H9 (cell line): ENCODE measurements around the gene TBXA2R. TPM values are rescaled to one million over a fixed set of nuclear protein-coding genes. Genes with fewer than 3 reads are reported as not detected.

ENCODE experiments used
- DNase-seq: peaks from one replicate; pipeline ENCODE4 v3.0.0-alpha.2; 2017
- H2AFZ ChIP-seq: one replicate; pipeline ENCODE4 v1.6.1; 2013; ENCODE audit warnings: mild to moderate bottlenecking, low read length, control low read depth, moderate library complexity
- H2AK5ac ChIP-seq: 2 replicates; pipeline ENCODE4 v1.6.1; 2013; ENCODE audit warnings: low read length, control low read depth, mixed read lengths; ENCODE audit not compliant: insufficient read length
- H2BK120ac ChIP-seq: one replicate; pipeline ENCODE4 v1.6.1; 2013; ENCODE audit warnings: low read depth, mild to moderate bottlenecking, low read length, control low read depth, inconsistent platforms; ENCODE audit not compliant: poor library complexity, severe bottlenecking
- H2BK12ac ChIP-seq: 2 replicates; pipeline ENCODE4 v1.6.1; 2013; ENCODE audit warnings: low read length, control low read depth, mixed read lengths, low read depth; ENCODE audit not compliant: insufficient read length
- H2BK15ac ChIP-seq: 2 replicates; pipeline ENCODE4 v1.6.1; 2013; ENCODE audit warnings: low read depth, low read length, control low read depth
- H2BK20ac ChIP-seq: one replicate; pipeline ENCODE4 v1.6.1; 2013; ENCODE audit warnings: low read depth, mild to moderate bottlenecking, low read length, control low read depth, inconsistent platforms; ENCODE audit not compliant: poor library complexity, severe bottlenecking
- H2BK5ac ChIP-seq: 2 replicates; pipeline ENCODE4 v1.6.1; 2013; ENCODE audit warnings: low read length, control low read depth, mixed read lengths; ENCODE audit not compliant: insufficient read length
- H3K14ac ChIP-seq: 2 replicates; pipeline ENCODE4 v1.6.1; 2013; ENCODE audit warnings: low read length, control low read depth; ENCODE audit not compliant: insufficient read depth
- H3K18ac ChIP-seq: 2 replicates; pipeline ENCODE4 v1.6.1; 2013; ENCODE audit warnings: low read depth, mild to moderate bottlenecking, mixed read lengths, low read length, control low read depth; ENCODE audit not compliant: insufficient read length
- H3K23ac ChIP-seq: 2 replicates; pipeline ENCODE4 v1.6.1; 2013; ENCODE audit warnings: low read length, control low read depth, mixed read lengths, low read depth; ENCODE audit not compliant: insufficient read length
- H3K23me2 ChIP-seq: 2 replicates; pipeline ENCODE4 v1.6.1; 2013; ENCODE audit warnings: low read depth, mild to moderate bottlenecking, mixed read lengths, low read length, control low read depth; ENCODE audit not compliant: insufficient read length, poor library complexity, severe bottlenecking
- H3K27ac ChIP-seq: 2 replicates; pipeline ENCODE4 v1.5.1; 2013; ENCODE audit warnings: low read length, control low read depth, mixed read lengths, low read depth; ENCODE audit not compliant: insufficient read length
- H3K27me3 ChIP-seq: 2 replicates; pipeline ENCODE4 v1.6.1; 2013; ENCODE audit warnings: low read length, control low read depth, inconsistent platforms; ENCODE audit not compliant: insufficient read depth
- H3K4ac ChIP-seq: 2 replicates; pipeline ENCODE4 v1.6.1; 2013; ENCODE audit warnings: low read depth, mild to moderate bottlenecking, control low read depth, inconsistent platforms, low read length, moderate library complexity
- H3K4me1 ChIP-seq: 2 replicates; pipeline ENCODE4 v1.6.1; 2013; ENCODE audit warnings: low read length, control low read depth, inconsistent platforms; ENCODE audit not compliant: insufficient read depth
- H3K4me2 ChIP-seq: 2 replicates; pipeline ENCODE4 v1.6.1; 2013; ENCODE audit warnings: low read length, control low read depth, mixed read lengths; ENCODE audit not compliant: insufficient read length, insufficient read depth
- H3K56ac ChIP-seq: 2 replicates; pipeline ENCODE4 v1.6.1; 2013; ENCODE audit warnings: low read depth, mild to moderate bottlenecking, mixed read lengths, low read length, control low read depth; ENCODE audit not compliant: insufficient read length
- H3K79me1 ChIP-seq: 2 replicates; pipeline ENCODE4 v1.6.1; 2013; ENCODE audit warnings: low read depth, mild to moderate bottlenecking, moderate library complexity, low read length, control low read depth, inconsistent platforms; ENCODE audit not compliant: insufficient read depth, poor library complexity, severe bottlenecking
- H3K79me2 ChIP-seq: 2 replicates; pipeline ENCODE4 v1.6.1; 2013; ENCODE audit warnings: low read length, control low read depth, inconsistent platforms; ENCODE audit not compliant: insufficient read depth
- H3K9ac ChIP-seq: 2 replicates; pipeline ENCODE4 v1.6.1; 2013; ENCODE audit warnings: low read length, control low read depth, mixed read lengths; ENCODE audit not compliant: insufficient read length; ENCODE audit errors: extremely low read depth
- H3K9me3 ChIP-seq: one replicate; pipeline ENCODE4 v1.6.1; 2013; ENCODE audit warnings: low read depth, low read length, inconsistent platforms; ENCODE audit not compliant: control insufficient read depth
- H3T11ph ChIP-seq: one replicate; pipeline ENCODE4 v1.6.1; 2013; ENCODE audit warnings: mild to moderate bottlenecking, low read length, control low read depth, inconsistent platforms
- H4K20me1 ChIP-seq: one replicate; pipeline ENCODE4 v1.6.1; 2013; ENCODE audit not compliant: control insufficient read depth, insufficient read length, insufficient read depth
- H4K5ac ChIP-seq: 2 replicates; pipeline ENCODE4 v1.6.1; 2013; ENCODE audit warnings: low read depth, mild to moderate bottlenecking, mixed read lengths, low read length, control low read depth; ENCODE audit not compliant: insufficient read length
- H4K8ac ChIP-seq: replicated peaks from 2 replicates; pipeline ENCODE4 v1.6.1; 2013; ENCODE audit warnings: low read length, control low read depth, mixed read lengths, low read depth; ENCODE audit not compliant: insufficient read length
- H4K91ac ChIP-seq: 2 replicates; pipeline ENCODE4 v1.6.1; 2013; ENCODE audit warnings: low read depth, mild to moderate bottlenecking, moderate library complexity, mixed read lengths, low read length, control low read depth; ENCODE audit not compliant: insufficient read length
- H3K27ac Mint-ChIP-seq, 3 experiments: 2 replicates in 2 of 3; 3 replicates in 1 of 3; pipeline ENCODE4 v1.8.0; 2020 to 2021; ENCODE audit warnings: mixed read lengths in 3 of 3, mild to moderate bottlenecking in 1 of 3, moderate library complexity in 1 of 3
- H3K27me3 Mint-ChIP-seq: 2 replicates; pipeline ENCODE4 v1.8.0; 2021; ENCODE audit warnings: low read depth, mild to moderate bottlenecking, moderate library complexity, mixed read lengths
- H3K36me3 Mint-ChIP-seq, 3 experiments: 2 replicates in 2 of 3; 3 replicates in 1 of 3; pipeline ENCODE4 v1.8.0; 2020 to 2021; ENCODE audit warnings: low read depth in 3 of 3, mixed read lengths in 3 of 3; ENCODE audit not compliant: insufficient read depth in 1 of 3
- H3K4me1 Mint-ChIP-seq, 2 experiments: 2 replicates each; pipeline ENCODE4 v1.8.0; 2020; ENCODE audit warnings: mixed read lengths in 2 of 2
- H3K4me3 Mint-ChIP-seq, 2 experiments: 2 replicates in 1 of 2; 3 replicates in 1 of 2; pipeline ENCODE4 v1.8.0; 2020 to 2021; ENCODE audit warnings: mild to moderate bottlenecking in 2 of 2, mixed read lengths in 2 of 2, moderate library complexity in 1 of 2
- H3K9me3 Mint-ChIP-seq, 2 experiments: 2 replicates in 1 of 2; 3 replicates in 1 of 2; pipeline ENCODE4 v1.8.0; 2020; ENCODE audit warnings: mild to moderate bottlenecking in 2 of 2, mixed read lengths in 2 of 2, moderate library complexity in 1 of 2
- WGBS: extraction: QIAGEN DNeasy Blood & Tissue Kit; methylation state at CpG from one replicate; pipeline ENCODE4 v1.1.7; 2013; ENCODE audit warnings: missing lambda C conversion rate, low lambda C conversion rate, mixed read lengths; ENCODE audit not compliant: insufficient read length; ENCODE audit errors: extremely low coverage; 5-methylcytosine and 5-hydroxymethylcytosine counted together
- total RNA-seq: library from RNA; stranded (reverse); gene quantifications from 2 replicates; pipeline ENCODE4 v1.2.1, GENCODE V29; 2021
- TF ChIP-seq, protein P1 (sequence below): fragments of 200-600 bp; sonication (generic); conservative IDR thresholded peaks from 3 replicates; pipeline ENCODE4 v1.8.0; 2021; ENCODE audit warnings: antibody characterized with exemption, mild to moderate bottlenecking

Gene TBXA2R
- total RNA-seq, 1 experiment from 2014 or later = 0.63 TPM

DNA sequence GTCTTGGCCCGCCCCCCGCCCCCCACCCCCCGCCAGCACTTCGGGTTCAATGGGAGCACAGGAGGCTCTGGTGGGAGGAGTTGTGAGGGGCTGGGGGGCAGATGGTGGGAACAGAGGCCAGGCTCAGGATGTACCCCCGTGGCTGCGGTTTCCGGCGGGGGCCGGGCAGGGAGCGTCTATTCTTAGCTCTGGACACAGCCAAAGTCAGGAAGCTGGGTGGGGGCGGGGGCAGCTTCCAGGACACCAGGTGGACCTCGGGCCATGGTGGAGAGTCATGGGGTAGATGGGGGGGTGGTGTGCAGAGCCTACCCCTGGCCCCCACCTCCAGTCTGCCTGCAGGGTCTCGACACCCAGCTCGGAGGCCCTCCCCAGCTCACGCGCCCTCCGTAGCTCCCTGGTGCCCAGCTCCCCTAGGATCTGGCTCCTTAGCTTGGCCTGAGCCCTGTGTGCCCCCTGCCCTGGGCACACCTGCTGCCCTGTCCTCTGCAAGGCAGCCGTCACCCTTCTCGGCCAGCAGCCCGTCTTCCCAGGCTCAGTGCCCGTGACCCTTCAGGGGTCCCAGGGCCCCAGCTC lies 2.2 kb upstream of the TBXA2R start:
- Histone ChIP-seq H2AFZ (no peak overlapping the region), H2BK120ac (no peak overlapping the region), H3K27me3 (peaks cover 5% of the 10 kb centered on the region; the same call in 1 of the 2 replicates), H3K4me2 (no peak overlapping the region), H4K91ac (no peak overlapping the region), H3K14ac (no peak overlapping the region; the same call in 1 of the 2 replicates), H3K23me2 (peaks cover 2% of the 10 kb centered on the region), H2BK20ac (no peak overlapping the region), H3K4me1 (no peaks in the 10 kb centered on the region; the same call in 1 of the 2 replicates), H3K18ac (no peak overlapping the region), H3T11ph (no peak overlapping the region), H3K9me3 (no peaks in the 10 kb centered on the region), H3K56ac (no peak overlapping the region), H3K9ac (no peak overlapping the region), H3K27ac (no peak overlapping the region), H2BK15ac (no peak overlapping the region), H2BK12ac (no peak overlapping the region), H2AK5ac (no peak overlapping the region), H4K5ac (no peak overlapping the region), H4K8ac (no peak overlapping the region), H3K4ac (no peak overlapping the region), H3K23ac (no peak overlapping the region), H2BK5ac (no peak overlapping the region), H3K79me2 (no peaks in the 10 kb centered on the region), H3K79me1 (no peaks in the 10 kb centered on the region), H4K20me1 (no peaks in the 10 kb centered on the region)
- Mint-ChIP-seq H3K27ac (no peak overlapping the region), H3K27me3 (peaks cover 2% of the 10 kb centered on the region), H3K36me3 (peaks cover 7 to 12% (median 7%) of the 10 kb centered on the region in 3 experiments; a peak in 6 of 7 replicates), H3K9me3 (no peaks in the 10 kb centered on the region), H3K4me1 (peaks cover 12% of the 10 kb centered on the region in 2 experiments), H3K4me3 (no peak overlapping the region)
- TF ChIP-seq, protein P1, sequence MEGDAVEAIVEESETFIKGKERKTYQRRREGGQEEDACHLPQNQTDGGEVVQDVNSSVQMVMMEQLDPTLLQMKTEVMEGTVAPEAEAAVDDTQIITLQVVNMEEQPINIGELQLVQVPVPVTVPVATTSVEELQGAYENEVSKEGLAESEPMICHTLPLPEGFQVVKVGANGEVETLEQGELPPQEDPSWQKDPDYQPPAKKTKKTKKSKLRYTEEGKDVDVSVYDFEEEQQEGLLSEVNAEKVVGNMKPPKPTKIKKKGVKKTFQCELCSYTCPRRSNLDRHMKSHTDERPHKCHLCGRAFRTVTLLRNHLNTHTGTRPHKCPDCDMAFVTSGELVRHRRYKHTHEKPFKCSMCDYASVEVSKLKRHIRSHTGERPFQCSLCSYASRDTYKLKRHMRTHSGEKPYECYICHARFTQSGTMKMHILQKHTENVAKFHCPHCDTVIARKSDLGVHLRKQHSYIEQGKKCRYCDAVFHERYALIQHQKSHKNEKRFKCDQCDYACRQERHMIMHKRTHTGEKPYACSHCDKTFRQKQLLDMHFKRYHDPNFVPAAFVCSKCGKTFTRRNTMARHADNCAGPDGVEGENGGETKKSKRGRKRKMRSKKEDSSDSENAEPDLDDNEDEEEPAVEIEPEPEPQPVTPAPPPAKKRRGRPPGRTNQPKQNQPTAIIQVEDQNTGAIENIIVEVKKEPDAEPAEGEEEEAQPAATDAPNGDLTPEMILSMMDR = no peak
- WGBS = no CpG with 5 or more reads among the region's 21 CpGs
- DNase-seq = no peak
